Endometrial microvascular endothelial cells (primary cell): ENCODE results near the gene CUBN. TPM values are rescaled to one million over a fixed set of nuclear protein-coding genes. Genes with fewer than 3 reads are reported as not detected.
"Not testable (repeated sequence)": the region's sequence is repeated elsewhere in the genome, so short reads cannot be mapped to it uniquely, and the experiment has no call there.

ENCODE experiments used
- in situ Hi-C: cut with HindIII; loops from 2 replicates; pipeline ENCODE4 v1.10.0; 2017; ENCODE audit warnings: low sequenced_read_pairs, low pct_unique_long_range_greater_than_20kb; ENCODE audit errors: inconsistent ontology term
- total RNA-seq: library from RNA; depleted of rRNA; stranded (reverse); fragments of >200 nt; gene quantifications from one replicate; pipeline ENCODE4 v1.2.3, GENCODE V29; 2015; ENCODE audit errors: inconsistent ontology term

CUBN gene
- total RNA-seq, 1 donor from 2014 or later: 0.74 TPM

DNA sequence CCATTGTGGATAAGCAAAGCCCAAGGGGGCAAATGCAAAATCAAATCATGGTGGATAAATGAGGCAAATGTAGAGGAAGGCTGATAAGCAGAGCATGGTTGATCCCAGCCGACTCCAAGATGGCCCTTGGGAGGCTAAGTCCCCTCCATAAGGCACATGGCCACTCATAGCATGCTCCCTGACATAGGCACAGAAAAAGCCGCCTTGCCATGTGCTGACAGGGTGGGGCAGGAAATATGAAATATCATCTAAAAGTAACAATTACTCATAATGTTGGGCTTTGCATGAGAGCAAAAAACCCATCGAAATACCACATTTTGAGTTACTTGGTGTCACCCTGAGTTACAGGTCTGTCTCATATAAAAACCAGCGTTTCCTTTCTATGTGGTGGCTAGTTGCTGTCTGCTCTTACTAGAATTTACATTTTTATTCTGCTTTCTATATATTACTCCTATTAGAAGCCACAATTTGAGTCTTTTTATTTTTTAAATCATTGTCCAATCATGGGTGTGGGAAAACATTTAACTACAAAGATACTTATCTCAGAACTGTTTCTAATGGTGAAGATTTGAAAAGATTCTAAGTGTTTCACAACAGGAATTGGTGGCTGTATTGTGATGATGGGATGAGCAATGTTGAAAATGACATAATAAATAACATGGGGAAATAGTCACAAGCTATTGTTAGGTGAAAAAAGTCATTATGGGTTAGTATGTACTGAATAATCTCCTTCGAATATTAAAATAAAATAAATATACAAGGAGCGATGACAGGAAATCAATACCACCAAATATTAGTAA is 102.7 kb downstream of the CUBN start:
- in situ Hi-C loops: no loop called here

GRCh38 chr10:17025444-17026295 is 103.9 kb downstream of the CUBN start:
- in situ Hi-C loops: no loop called here

- in situ Hi-C loops: no loop called here
These were observed 105.2 kb downstream of the CUBN start for GRCh38 chr10:17024461-17024860.

DNA sequence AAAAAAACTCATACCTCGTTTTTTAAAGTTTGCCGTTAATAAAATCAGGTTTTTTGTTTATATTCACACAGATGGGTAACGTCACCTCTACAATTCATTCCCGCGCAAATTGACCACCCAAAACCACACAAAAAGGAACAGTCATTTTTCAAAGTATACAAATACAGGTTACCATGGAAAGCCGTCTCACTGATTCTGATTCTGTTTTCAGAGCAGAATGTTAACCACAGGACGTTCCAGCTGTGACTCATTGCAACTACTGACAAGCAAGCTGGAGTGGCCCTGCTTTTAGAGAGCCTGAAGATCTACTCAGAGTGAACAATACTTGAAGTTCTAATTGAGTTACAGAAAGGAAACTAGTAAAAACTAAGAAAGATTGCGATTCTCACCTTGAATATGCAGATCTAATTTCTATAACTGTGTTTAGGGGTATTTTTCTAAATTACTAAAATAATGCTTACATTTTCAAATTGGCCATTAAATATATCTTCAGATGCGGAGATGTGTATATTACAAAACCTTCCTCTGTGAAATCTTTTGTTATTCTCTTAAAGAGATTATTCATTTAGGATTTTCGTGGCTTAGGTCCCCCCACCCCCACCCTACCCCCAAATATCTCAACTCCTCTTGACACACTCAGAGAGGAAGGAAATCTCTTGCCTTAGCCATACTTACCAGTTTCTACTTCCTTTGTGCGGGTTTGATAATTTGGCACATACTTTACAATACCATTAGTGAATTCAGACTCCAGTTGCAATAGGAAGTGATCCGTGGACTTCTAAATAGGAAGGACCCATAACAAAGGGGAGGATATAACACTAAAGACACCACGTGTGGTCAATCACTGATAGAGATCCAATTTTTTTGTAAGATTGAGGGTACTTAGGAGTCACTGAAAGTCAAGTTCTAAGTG is 106.0 kb downstream of the CUBN start:
- in situ Hi-C loops: no loop called here

DNA sequence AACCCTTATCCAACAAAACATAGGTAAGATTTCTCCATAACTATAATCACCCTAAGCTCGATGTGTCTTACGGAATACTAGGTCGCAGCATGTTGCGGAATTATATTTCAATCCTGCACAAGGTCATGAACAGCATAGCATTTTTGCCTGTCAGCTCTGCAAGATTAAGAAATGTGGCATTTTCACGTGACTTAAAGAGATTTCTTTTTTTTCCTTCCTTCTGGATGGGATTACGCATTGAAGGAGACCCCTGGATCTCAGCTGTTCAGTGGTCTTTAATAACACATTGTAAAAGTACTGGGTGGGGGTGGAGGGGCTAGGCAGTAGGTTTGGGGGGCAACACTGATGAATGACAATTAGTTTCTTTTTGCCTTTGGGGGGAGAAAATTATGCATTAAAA is 106.7 kb downstream of the CUBN start:
- in situ Hi-C loops: no loop called here

- in situ Hi-C loops: no loop called here
These were observed 107.2 kb downstream of the CUBN start for GRCh38 chr10:17022466-17022825.

DNA sequence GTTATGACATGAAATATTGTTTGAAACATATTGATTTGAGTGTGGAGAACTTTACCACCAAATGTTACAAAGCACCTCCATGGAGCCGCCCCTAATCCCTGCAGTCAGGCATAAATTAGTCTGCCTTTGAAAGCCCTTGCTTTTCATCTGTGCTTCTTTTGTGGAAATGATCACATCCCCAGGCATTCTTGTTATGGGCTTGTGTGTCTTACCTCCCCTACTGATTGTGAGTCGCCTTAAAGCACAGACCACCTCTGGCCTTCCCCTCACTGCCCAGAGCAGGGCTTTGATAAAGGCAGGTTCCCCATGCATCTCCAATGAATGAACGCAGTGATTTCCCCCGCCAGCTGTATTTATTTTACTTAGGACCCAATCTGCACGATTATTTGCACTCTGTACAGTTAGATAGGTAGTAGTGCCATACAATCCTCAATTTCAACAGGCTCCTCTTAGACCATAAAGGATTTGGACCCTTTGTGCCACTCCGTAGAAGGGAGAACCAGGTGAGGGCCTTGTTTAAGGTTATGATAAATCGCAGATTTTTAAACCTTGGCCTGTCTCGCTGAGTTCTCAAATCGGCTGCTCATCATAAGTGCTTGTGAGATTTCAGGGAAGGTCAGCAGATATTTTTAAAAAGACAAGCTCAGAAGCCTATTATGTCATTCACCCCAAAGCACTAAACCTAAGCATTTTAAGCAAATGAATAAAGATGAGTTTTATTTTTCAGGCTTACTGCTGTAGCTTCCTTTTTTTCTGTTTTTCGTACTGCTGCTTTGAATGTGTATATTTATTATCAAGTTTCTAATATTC is 107.8 kb downstream of the CUBN start:
- in situ Hi-C loops: no loop called here

DNA sequence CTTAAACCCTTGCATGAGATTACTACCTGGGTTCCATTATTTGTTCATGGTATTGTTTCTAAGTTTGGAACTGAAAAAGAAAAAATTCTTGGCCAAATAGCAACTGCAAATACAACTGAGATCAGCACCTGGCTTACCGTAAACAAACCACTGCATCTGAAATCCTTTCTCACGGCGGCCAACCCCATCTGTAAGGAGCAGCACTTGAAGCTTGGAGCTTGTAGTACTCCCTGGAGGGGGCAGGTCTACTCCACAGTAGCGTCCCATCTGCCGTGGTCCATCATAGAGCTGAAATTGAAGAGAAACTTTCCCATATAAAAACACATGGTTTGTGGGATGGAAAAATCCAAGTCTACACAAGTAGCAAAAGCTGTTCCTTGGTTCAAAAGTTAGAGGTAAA is 109.9 kb downstream of the CUBN start:
- in situ Hi-C loops: no loop called here

DNA sequence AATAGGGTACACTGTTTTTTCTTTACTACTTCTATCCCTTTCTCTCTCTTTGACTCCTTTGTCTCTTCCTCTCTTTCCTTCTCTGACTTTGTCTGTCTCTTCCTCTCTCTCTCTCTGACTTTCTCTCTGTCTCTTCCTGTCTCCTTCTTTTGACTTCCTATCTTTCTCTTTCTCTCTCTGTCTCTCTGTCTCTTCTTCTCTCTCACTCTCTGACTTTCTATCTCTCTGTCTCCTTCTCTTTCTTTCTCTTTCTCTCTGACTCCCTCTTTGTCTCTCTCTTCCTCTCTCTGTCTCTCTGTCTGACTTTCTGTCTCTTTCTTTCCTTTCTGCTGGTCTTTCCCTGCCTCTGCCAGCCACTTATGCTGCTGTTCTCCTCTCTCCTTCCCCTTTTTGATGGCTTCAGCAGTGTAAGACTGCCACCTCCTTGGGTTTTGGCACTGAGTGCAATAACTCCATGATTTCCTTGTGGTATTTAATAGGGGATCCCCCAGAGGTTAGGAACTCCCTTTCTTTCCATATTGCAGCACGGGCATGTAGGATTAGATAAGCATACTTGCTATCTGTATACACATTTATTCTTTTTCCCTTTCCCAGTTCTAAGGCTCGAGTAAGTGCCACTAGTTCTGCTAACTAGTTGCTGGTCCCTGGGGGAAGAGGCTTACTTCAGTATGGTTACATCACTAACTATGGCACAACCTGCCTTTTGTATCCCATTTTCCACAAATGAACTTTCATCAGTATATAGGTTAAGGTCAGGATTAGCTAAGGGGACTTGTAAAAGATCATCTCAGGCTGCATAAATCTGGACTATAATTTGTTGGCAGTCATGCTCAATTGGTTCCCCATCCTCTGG is 116.3 kb downstream of the CUBN start:
- in situ Hi-C loops: not testable (repeated sequence)

GRCh38 chr10:17012731-17013130 is 116.9 kb downstream of the CUBN start:
- in situ Hi-C loops: not testable (repeated sequence)

DNA sequence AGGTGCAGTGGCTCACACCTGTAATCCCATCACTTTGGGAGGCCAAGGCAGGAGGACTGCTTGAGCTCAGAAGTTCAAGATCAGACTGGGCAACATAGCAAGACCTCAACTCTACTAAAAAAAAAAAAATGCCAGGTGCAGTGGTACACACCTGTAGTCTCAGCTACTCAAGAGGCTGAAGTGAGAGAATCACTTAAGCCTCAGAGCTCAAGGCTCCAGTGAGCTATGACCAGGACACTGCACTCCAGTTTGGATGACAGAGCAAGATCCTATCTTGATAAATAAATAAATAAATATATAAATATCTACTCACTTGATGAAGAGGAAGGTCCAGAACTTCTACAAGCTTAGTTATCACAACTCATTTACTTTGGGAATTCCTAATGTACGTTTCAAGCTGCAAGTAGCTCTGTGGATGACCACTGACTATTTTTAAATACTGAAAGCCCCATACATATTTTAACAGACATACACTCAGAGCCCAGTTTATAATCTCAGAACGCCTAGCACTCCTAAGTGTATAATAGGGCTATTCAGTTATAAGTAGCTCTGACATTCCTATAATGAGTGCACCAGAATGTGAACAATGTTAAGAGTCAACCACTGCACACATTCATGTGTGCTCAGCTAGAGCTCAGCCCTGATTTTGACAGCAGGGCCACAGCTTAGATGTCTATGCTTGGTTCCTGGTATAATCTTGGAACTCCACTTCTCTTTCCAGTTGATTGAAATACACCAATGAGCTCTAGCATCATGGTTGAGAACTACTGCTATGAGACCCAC is 119.1 kb downstream of the CUBN start:
- in situ Hi-C loops: no loop called here

- in situ Hi-C loops: no loop called here
These were observed 120.4 kb downstream of the CUBN start for GRCh38 chr10:17009212-17009700.

- in situ Hi-C loops: no loop called here
These were observed 122.2 kb downstream of the CUBN start for GRCh38 chr10:17007418-17007770.

DNA sequence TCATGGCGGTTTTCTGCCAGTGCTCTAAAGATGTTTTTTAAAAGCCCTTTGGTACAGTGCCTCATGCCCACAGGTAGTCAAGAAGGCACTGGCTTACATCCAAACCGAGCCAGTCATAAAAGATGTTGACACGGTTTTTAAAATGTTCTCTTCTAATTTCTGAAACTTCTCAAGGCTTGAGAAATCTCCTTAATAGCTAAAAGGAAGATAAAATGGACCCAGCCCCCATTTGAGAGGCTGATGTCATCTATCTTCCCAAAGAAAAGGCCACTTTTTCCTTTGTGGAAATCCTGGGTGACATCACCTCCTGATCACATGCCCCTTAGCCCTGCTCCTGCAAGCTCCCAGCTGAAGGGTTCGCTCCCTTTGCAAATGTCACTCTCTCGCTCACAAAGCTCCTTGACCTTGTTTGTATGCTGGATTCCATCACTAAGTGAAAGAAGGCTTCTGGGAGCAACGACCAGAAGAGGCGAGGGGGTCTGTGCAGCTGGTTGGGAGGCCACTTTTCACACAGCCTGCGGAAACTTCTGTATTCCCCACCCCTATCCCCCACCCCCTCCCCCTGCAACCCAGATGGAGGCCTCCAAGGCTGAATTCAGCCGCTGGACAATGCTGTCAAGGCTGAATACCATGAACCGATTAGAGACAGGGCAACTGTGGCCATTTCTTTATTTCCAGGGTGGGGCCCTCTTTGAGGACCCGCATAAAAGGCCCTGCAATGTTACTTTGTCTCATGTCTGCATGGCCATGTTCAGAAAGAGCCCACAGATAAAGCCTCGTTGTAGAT is 122.8 kb downstream of the CUBN start:
- in situ Hi-C loops: no loop called here

DNA sequence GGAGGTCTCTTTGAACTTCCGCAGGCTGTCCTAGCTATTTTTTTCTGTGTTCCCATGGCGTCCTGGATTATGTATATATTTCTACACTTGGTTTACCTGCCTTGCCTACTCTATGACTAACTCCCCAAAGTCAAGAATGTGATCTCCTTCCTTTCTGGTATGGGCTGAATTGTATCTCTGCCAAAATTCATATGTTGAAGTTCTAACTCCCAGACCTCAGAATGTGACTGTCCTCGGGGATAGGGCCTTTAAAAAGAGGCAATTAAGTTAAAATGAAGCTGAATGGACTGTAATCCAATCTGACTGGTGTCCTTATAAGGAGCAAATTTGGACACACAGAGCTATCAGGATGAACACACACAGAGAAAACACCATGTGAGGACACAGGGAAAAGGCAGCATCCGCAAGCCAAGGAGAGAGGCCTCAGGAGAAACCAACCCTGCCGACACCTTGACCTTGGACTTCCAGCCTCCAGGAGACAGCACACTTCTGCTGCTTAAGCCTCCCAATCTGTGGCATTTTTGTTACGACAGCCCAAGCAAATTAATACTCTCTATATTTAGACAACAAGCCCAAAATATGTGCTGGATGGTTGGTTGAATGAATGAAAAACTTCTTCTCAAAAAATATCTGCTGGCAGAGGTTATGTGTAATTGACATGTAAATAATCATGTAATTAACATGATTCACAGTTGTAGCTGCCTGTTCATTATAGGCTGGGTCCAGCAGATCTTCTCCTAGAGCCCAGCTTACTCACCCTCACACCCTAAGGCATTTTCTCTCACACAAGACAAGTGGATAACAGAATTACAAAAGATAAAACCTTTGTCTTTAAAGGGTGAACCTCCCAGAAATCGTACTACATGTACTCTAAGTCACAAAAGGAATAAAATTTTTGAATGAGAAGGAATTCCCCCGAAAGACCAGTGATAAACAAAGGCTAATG is 123.7 kb downstream of the CUBN start:
- in situ Hi-C loops: no loop called here
